HG02840 (cell line): ENCODE data around the gene EPDR1.

Source experiments
- ATAC-seq: cut with Tn5 transposase; IDR thresholded peaks from one replicate; pipeline ENCODE4 v1.9.1; 2021; ENCODE audit warnings: mild to moderate bottlenecking, moderate library complexity, moderate number of reproducible peaks; ENCODE audit not compliant: unreplicated experiment, low FRiP score

EPDR1 gene

GRCh38 chr7:37973915-37974314 is 53.5 kb downstream of the EPDR1 start:
- no peak for ATAC-seq

- no peak for ATAC-seq
These were observed 54.3 kb downstream of the EPDR1 start for GRCh38 chr7:37974711-37975110.

GRCh38 chr7:37977243-37977642 is 56.8 kb downstream of the EPDR1 start:
- no peak for ATAC-seq

GRCh38 chr7:37981664-37982063 is 61.2 kb downstream of the EPDR1 start:
- no peak for ATAC-seq

- no peak for ATAC-seq
These were observed 62.0 kb downstream of the EPDR1 start for GRCh38 chr7:37982423-37982822.

- no peak for ATAC-seq
These were observed 64.4 kb downstream of the EPDR1 start for GRCh38 chr7:37984750-37985390.

GRCh38 chr7:37986908-37987330 is 66.5 kb downstream of the EPDR1 start:
- ATAC-seq = no peak

GRCh38 chr7:37987732-37988131 is 67.3 kb downstream of the EPDR1 start:
- ATAC-seq = no peak

- ATAC-seq = no peak
These were observed 68.5 kb downstream of the EPDR1 start for GRCh38 chr7:37988721-37989650.

GRCh38 chr7:37990337-37990736 is 69.9 kb downstream of the EPDR1 start:
- ATAC-seq = no peak

GRCh38 chr7:37993060-37993501 is 72.6 kb downstream of the EPDR1 start:
- no peak for ATAC-seq

- ATAC-seq = no peak
These were observed 79.2 kb downstream of the EPDR1 start for GRCh38 chr7:37999673-38000072.

GRCh38 chr7:38000272-38000671 is 79.8 kb downstream of the EPDR1 start:
- ATAC-seq = no peak
